Measurements from ENCODE around the gene GSK3B. TPM values are rescaled to one million over a fixed set of nuclear protein-coding genes. Genes with fewer than 3 reads are reported as not detected.

Gene GSK3B
- total RNA-seq, 2 donors from 2014 or later = 57.3 to 59.8 TPM

- Histone ChIP-seq H3K9ac (ENCODE audit: extremely low read depth, low read length, poor library complexity, severe bottlenecking) (no peak overlapping the region), H3K4me1 (ENCODE audit: control insufficient read depth, insufficient read depth, low read length) (no peaks in the 10 kb centered on the region), H3K27me3 (ENCODE audit: control insufficient read depth, insufficient read depth, low read length, poor library complexity, severe bottlenecking) (no peaks in the 10 kb centered on the region), H3K36me3 (ENCODE audit: control insufficient read depth, insufficient read depth, low read length) (no peaks in the 10 kb centered on the region), H3K9me3 (ENCODE audit: control insufficient read depth, low read length) (no peaks in the 10 kb centered on the region), H3K4me3 (ENCODE audit: low read length) (no peak overlapping the region), H3K27ac (ENCODE audit: low read depth, low read length) (no peak overlapping the region)
- Mint-ChIP-seq H3K27me3 (ENCODE audit: insufficient read depth) (no peaks in the 10 kb centered on the region), H3K27ac (no peak overlapping the region), H3K4me1 (no peaks in the 10 kb centered on the region), H3K4me3 (no peak overlapping the region), H3K36me3 (ENCODE audit: low read depth) (no peaks in the 10 kb centered on the region), H3K9me3 (no peaks in the 10 kb centered on the region)
- DNase-seq = no peak
- WGBS, 2 experiments (ENCODE audit: insufficient coverage in 1 of 2, insufficient read length in 1 of 2) = 98% methylated on average over 2 of the region's 2 CpGs; no CpG with 5 or more reads in 1 of the 2 experiments
- no peak for TF ChIP-seq CTCF (conservative IDR thresholded peaks at IDR 0.05)
Measured at GRCh38 chr3:119783255-119783654, 311.0 kb downstream of the GSK3B start.

- no peak for DNase-seq
- no peaks in the 10 kb centered on the region for H3K9me3 ChIP-seq (ENCODE audit: control insufficient read depth, low read length)
- H3K27me3 ChIP-seq (ENCODE audit: control insufficient read depth, insufficient read depth, low read length, poor library complexity, severe bottlenecking) = no peaks in the 10 kb centered on the region
- no peak overlapping the region for H3K27ac ChIP-seq (ENCODE audit: low read depth, low read length)
- H3K36me3 Mint-ChIP-seq (ENCODE audit: low read depth) = no peaks in the 10 kb centered on the region
- TF ChIP-seq CTCF (conservative IDR thresholded peaks at IDR 0.05) = no peak
- 88 to 97% methylated on average over 1 of the region's 1 CpG for WGBS, 2 experiments (ENCODE audit: insufficient coverage in 1 of 2, insufficient read length in 1 of 2)
- no peaks in the 10 kb centered on the region for H3K4me1 Mint-ChIP-seq
- H3K27ac Mint-ChIP-seq = no peak overlapping the region
- no peaks in the 10 kb centered on the region for H3K4me1 ChIP-seq (ENCODE audit: control insufficient read depth, insufficient read depth, low read length)
- no peak overlapping the region for H3K4me3 Mint-ChIP-seq
- no peaks in the 10 kb centered on the region for H3K27me3 Mint-ChIP-seq (ENCODE audit: insufficient read depth)
- no peaks in the 10 kb centered on the region for H3K36me3 ChIP-seq (ENCODE audit: control insufficient read depth, insufficient read depth, low read length)
- H3K4me3 ChIP-seq (ENCODE audit: low read length) = no peak overlapping the region
- no peak overlapping the region for H3K9ac ChIP-seq (ENCODE audit: extremely low read depth, low read length, poor library complexity, severe bottlenecking)
- no peaks in the 10 kb centered on the region for H3K9me3 Mint-ChIP-seq
Measured at GRCh38 chr3:119782460-119782859, 311.8 kb downstream of the GSK3B start.

- no peak within 1 kb of the TSS for H3K4me3 Mint-ChIP-seq
- no peaks in the 10 kb centered on the region for H3K27me3 ChIP-seq (ENCODE audit: control insufficient read depth, insufficient read depth, low read length, poor library complexity, severe bottlenecking)
- H3K9me3 ChIP-seq (ENCODE audit: control insufficient read depth, low read length) = peaks cover 2% of the 10 kb centered on the region
- DNase-seq = no peak
- no peaks in the 10 kb centered on the region for H3K36me3 Mint-ChIP-seq (ENCODE audit: low read depth)
- no peaks in the 10 kb centered on the region for H3K36me3 ChIP-seq (ENCODE audit: control insufficient read depth, insufficient read depth, low read length)
- WGBS, 2 experiments (ENCODE audit: insufficient coverage in 1 of 2, insufficient read length in 1 of 2) = 88 to 98% methylated on average over 7 to 10 of the region's 10 CpGs
- H3K27me3 Mint-ChIP-seq (ENCODE audit: insufficient read depth) = no peaks in the 10 kb centered on the region
- H3K4me3 ChIP-seq (ENCODE audit: low read length) = no peak within 1 kb of the TSS
- H3K4me1 Mint-ChIP-seq = no peaks in the 10 kb centered on the region
- peak; percentile 55 for TF ChIP-seq CTCF (conservative IDR thresholded peaks at IDR 0.05)
- H3K9me3 Mint-ChIP-seq = peaks cover under 1% of the 10 kb centered on the region
- H3K9ac ChIP-seq (ENCODE audit: extremely low read depth, low read length, poor library complexity, severe bottlenecking) = no peak within 1 kb of the TSS
- no peak within 1 kb of the TSS for H3K27ac Mint-ChIP-seq
- H3K27ac ChIP-seq (ENCODE audit: low read depth, low read length) = no peak within 1 kb of the TSS
- no peaks in the 10 kb centered on the region for H3K4me1 ChIP-seq (ENCODE audit: control insufficient read depth, insufficient read depth, low read length)
Measured at GRCh38 chr3:119781330-119782198, 312.7 kb downstream of the GSK3B start, which contains the start of gene NR1I2. Gene NR1I2, plus strand, starts transcription at chr3:119782101.
